MCF 10A (cell line): ENCODE data around the gene SYCE1L. TPM values are rescaled to one million over a fixed set of nuclear protein-coding genes. Genes with fewer than 3 reads are reported as not detected.
"Not testable (repeated sequence)": the region's sequence is repeated elsewhere in the genome, so short reads cannot be mapped to it uniquely, and the experiment has no call there.

Source experiments
- BruUV-seq: library from RNA; stranded (reverse); fragments of 400-500 nt; replicated peaks from 2 replicates; lab custom pipeline; 2021; lab: Mats Ljungman, UMichigan
- CTCF ChIA-PET: fragments of 300-600 bp; sonication (Branson Sonifier 250); formaldehyde crosslinking; extraction: SDS; loops from one replicate; lab custom pipeline; 2021; ENCODE audit warnings: antibody characterized with exemption, inconsistent platforms; lab: Yijun Ruan, JAX
- POLR2A ChIA-PET: fragments of 300-600, 350-650 bp; sonication (Branson Sonifier 250); formaldehyde crosslinking; extraction: SDS; loops from one replicate; lab custom pipeline; 2020; ENCODE audit warnings: antibody characterized with exemption, inconsistent platforms; lab: Yijun Ruan, JAX
- DNase-seq: peaks from one replicate; pipeline ENCODE4 v3.0.0-alpha.2; 2018; ENCODE audit not compliant: unreplicated experiment
- H3K27ac Mint-ChIP-seq: one replicate; pipeline ENCODE4 v1.8.0; 2022; ENCODE audit warnings: mild to moderate bottlenecking, low read depth, mixed read lengths; ENCODE audit not compliant: unreplicated experiment
- H3K27me3 Mint-ChIP-seq: one replicate; pipeline ENCODE4 v1.8.0; 2022; ENCODE audit warnings: mixed read lengths; ENCODE audit not compliant: insufficient read depth, unreplicated experiment
- H3K36me3 Mint-ChIP-seq: one replicate; pipeline ENCODE4 v1.8.0; 2022; ENCODE audit warnings: mild to moderate bottlenecking, moderate library complexity, mixed read lengths; ENCODE audit not compliant: insufficient read depth, unreplicated experiment
- H3K4me1 Mint-ChIP-seq: one replicate; pipeline ENCODE4 v1.8.0; 2022; ENCODE audit warnings: mixed read lengths; ENCODE audit not compliant: insufficient read depth, unreplicated experiment
- H3K4me3 Mint-ChIP-seq: one replicate; pipeline ENCODE4 v1.8.0; 2022; ENCODE audit warnings: mild to moderate bottlenecking, moderate library complexity, mixed read lengths; ENCODE audit not compliant: unreplicated experiment
- H3K9me3 Mint-ChIP-seq: one replicate; pipeline ENCODE4 v1.8.0; 2022; ENCODE audit warnings: mixed read lengths; ENCODE audit not compliant: unreplicated experiment
- intact Hi-C: fragments of 100-400 bp; cut with micrococcal nuclease; formaldehyde crosslinking; loops from 2 replicates; pipeline ENCODE4 v1.14.1; 2022
- total RNA-seq: library from RNA; stranded (reverse); gene quantifications from 2 replicates; pipeline ENCODE4 v1.2.3, GENCODE V29; 2022
- TF ChIP-seq, protein P1 (sequence below): fragments of 200-600 bp; IDR thresholded peaks from one replicate; pipeline ENCODE4 v1.8.0; 2022; ENCODE audit warnings: antibody characterized with exemption, mild to moderate bottlenecking; ENCODE audit not compliant: unreplicated experiment

SYCE1L gene
- total RNA-seq, 1 experiment from 2014 or later = 12.2 TPM

DNA sequence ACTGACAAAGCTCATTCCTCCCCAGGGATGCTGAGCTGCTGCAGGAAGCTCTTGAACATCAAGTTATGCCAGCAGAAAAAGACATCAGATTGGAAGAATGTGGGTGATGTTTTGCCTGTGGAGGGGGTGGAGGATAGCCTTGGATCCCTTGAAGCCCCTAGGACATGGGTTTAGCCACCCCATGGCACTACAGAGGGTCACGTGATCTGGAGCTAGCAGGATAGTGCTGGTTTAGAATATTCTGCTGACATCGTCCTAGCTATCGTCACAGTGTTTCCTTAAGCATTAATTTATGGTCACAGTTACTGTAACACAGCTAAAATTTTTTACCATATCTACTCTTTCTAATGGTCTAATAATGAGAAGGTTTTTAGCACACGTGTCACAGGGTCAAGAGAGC is 28.4 kb upstream of the SYCE1L start:
- intact Hi-C loops = loop anchor here (1.0 to 5.0 kb wide), 6 partner anchors 128 to 1382 kb away; no protein-coding TSS in a partner anchor
- no peak overlapping the region for H3K4me3 Mint-ChIP-seq
- no peaks in the 10 kb centered on the region for H3K27me3 Mint-ChIP-seq
- POLR2A ChIA-PET = interaction anchor here (0.5 to 1.1 kb wide), 4 partner anchors 20 to 1423 kb away, joined by 3 to 4 read pairs (median 4); partner anchors contain the start of gene MON1B
- no peak for DNase-seq
- H3K36me3 Mint-ChIP-seq = no peaks in the 10 kb centered on the region
- CTCF ChIA-PET = interaction anchor here (0.5 to 5.1 kb wide), 51 partner anchors 10 to 1591 kb away, joined by 3 to 86 read pairs (median 4); partner anchors contain the start of gene CNTNAP4
- H3K4me1 Mint-ChIP-seq = no peaks in the 10 kb centered on the region
- no TSS peak for BruUV-seq
- TF ChIP-seq, protein P1, sequence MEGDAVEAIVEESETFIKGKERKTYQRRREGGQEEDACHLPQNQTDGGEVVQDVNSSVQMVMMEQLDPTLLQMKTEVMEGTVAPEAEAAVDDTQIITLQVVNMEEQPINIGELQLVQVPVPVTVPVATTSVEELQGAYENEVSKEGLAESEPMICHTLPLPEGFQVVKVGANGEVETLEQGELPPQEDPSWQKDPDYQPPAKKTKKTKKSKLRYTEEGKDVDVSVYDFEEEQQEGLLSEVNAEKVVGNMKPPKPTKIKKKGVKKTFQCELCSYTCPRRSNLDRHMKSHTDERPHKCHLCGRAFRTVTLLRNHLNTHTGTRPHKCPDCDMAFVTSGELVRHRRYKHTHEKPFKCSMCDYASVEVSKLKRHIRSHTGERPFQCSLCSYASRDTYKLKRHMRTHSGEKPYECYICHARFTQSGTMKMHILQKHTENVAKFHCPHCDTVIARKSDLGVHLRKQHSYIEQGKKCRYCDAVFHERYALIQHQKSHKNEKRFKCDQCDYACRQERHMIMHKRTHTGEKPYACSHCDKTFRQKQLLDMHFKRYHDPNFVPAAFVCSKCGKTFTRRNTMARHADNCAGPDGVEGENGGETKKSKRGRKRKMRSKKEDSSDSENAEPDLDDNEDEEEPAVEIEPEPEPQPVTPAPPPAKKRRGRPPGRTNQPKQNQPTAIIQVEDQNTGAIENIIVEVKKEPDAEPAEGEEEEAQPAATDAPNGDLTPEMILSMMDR = no peak
- no peaks in the 10 kb centered on the region for H3K9me3 Mint-ChIP-seq
- no peak overlapping the region for H3K27ac Mint-ChIP-seq

DNA sequence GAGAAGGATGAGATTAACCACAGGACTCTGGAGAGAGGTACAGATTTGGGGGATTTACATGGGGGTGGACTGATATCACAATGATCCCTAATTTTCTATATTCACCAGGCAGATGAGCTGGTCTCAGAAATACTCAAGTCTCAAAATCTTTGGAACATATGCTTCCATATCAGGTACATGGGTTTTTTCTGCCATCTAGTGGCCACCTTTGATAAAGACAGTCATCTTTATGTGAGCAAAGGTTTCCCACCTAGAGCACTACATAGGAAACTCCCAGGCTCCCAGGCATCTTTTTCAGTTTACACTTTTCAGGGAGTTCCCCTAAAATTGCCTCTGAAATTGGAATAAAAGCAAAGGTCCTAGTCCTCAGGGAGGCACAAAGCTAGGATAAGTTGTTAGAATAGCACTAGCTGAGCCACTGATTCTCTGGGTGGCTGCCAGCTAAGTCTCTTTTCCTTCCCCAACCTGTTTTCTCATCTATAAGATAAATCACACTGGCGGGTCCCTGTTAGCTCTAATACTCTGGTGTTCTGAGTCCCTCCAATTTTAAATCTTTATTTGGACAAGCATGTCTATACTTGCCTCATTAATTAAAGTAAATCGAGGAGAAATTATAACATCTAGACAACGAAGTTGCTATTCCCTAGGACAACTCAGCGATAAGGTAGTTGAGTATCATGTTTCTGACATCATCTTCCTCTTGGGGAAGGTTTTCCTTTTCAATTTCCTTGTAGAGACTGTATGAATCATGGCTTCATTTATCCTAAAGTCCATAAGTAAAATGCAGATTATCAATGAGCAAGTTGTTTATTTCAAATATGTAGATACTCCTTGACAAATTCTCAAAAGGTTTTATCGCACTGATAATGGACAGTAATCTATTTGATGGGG is 27.2 kb upstream of the SYCE1L start:
- Mint-ChIP-seq H3K9me3 (no peaks in the 10 kb centered on the region), H3K36me3 (no peaks in the 10 kb centered on the region), H3K27me3 (no peaks in the 10 kb centered on the region), H3K4me1 (no peaks in the 10 kb centered on the region), H3K4me3 (no peak overlapping the region), H3K27ac (no peak overlapping the region)
- CTCF ChIA-PET = interaction anchor here (0.5 to 5.1 kb wide), 62 partner anchors 9 to 1689 kb away, joined by 3 to 86 read pairs (median 4); partner anchors contain the start of gene CNTNAP4
- POLR2A ChIA-PET = interaction anchor here (0.6 to 1.1 kb wide), 4 partner anchors 12 to 1524 kb away, joined by 3 to 5 read pairs (median 4); partner anchors contain the start of genes KARS1, MON1B and TERF2IP
- intact Hi-C loops = loop anchor here (1.0 to 5.0 kb wide), 6 partner anchors 129 to 1383 kb away; no protein-coding TSS in a partner anchor
- no TSS peak for BruUV-seq
- TF ChIP-seq, protein P1 = peak; percentile 77
- peak; percentile 77 for DNase-seq

DNA sequence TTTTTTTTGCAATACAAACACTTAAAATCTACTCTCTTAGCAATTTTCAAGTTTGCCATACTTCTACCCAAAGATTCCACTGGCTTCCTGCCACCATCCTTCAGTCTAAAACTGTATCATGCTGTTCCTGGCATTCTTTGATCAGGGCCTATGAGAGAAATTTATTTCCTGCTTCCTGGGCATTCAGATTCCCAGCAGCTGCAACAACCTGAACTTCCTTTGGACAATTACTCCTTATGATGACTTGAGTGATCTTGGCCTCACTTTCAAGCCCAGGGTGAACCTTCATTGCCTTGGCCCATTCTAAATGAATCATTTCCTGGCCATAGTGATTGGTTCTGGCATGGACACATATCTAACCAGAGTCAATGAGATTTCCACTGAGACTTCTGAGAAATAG is 26.3 kb upstream of the SYCE1L start:
- ChIA-PET CTCF (interaction anchor here (1.3 to 5.0 kb wide), 6 partner anchors 129 to 1524 kb away, joined by 3 to 47 read pairs (median 23); no protein-coding TSS in a partner anchor), POLR2A (no interaction called here)
- TF ChIP-seq, protein P1 = no peak
- Mint-ChIP-seq H3K9me3 (no peaks in the 10 kb centered on the region), H3K27me3 (no peaks in the 10 kb centered on the region), H3K4me3 (no peak overlapping the region), H3K27ac (no peak overlapping the region), H3K36me3 (no peaks in the 10 kb centered on the region), H3K4me1 (no peaks in the 10 kb centered on the region)
- intact Hi-C loops = loop anchor here (5.0 kb wide), 1 partner anchor 1371 kb away; no protein-coding TSS in a partner anchor
- DNase-seq = peak; percentile 5
- no TSS peak for BruUV-seq

DNA sequence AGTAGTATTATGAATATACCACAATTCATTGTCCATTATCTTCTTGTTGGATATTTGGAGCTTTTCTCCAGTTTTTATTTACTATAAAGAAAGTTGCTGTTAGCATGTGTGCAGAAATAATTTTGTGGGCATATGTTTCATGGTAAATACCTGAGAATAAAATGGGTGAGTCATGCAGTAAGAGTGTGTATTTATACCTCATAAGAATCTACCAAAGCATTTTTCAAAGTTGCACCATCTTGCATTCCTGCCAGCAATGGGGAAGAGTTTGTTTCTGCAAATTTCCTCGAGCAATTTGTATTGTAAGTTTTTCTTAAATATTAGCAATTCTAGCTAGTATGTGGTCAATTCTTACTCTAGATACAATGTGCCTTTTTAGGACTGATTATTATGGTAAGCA is 16.1 kb upstream of the SYCE1L start:
- BruUV-seq = no TSS peak
- ChIA-PET CTCF (no interaction called here), POLR2A (interaction anchor here (0.6 to 1.1 kb wide), 3 partner anchors 11 to 1397 kb away, joined by 3 to 4 read pairs (median 3); no protein-coding TSS in a partner anchor)
- TF ChIP-seq, protein P1 = no peak
- no peaks in the 10 kb centered on the region for H3K9me3 Mint-ChIP-seq
- DNase-seq = peak; percentile 73
- no peak overlapping the region for H3K27ac Mint-ChIP-seq
- H3K27me3 Mint-ChIP-seq = no peaks in the 10 kb centered on the region
- no peaks in the 10 kb centered on the region for H3K36me3 Mint-ChIP-seq
- intact Hi-C loops = no loop called here
- H3K4me1 Mint-ChIP-seq = peaks cover 6% of the 10 kb centered on the region
- peak overlapping the region; percentile 25 for H3K4me3 Mint-ChIP-seq

DNA sequence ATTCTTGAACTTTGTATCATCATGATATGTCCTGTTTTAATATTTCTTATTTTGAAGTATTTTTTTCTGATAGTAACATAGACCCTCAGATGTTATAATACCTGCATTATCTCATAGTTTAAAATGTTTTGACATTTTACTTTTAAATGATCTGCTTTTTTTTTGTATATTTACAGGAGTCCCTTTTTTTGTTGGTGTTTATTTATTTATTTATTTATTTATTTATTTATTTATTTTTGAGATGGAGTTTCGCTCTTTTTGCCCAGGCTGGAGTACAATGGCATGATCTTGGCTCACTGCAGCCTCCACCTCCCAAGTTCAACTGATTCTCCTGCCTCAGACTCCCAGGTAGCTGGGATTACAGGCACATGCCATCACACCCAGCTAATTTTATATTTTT is 12.9 kb upstream of the SYCE1L start:
- POLR2A ChIA-PET, H3K9me3 Mint-ChIP-seq, H3K36me3 Mint-ChIP-seq, BruUV-seq, DNase-seq, H3K4me3 Mint-ChIP-seq, H3K4me1 Mint-ChIP-seq, H3K27ac Mint-ChIP-seq, H3K27me3 Mint-ChIP-seq, intact Hi-C loops: not testable (repeated sequence)
- CTCF ChIA-PET = interaction anchor here (1.2 kb wide), 1 partner anchor 11 kb away, joined by 4 read pairs; no protein-coding TSS in a partner anchor
